Cardiac muscle cell (in vitro differentiated cells and primary cell): ENCODE measurements around the gene PNKD. TPM values are rescaled to one million over a fixed set of nuclear protein-coding genes. Genes with fewer than 3 reads are reported as not detected.

ENCODE experiments used
- DNase-seq, 2 donors: peaks; one replicate each; pipeline versions ENCODE4 v3.0.0 to v3.0.0-alpha.2; 2010 to 2017; ENCODE audit warnings: low read depth in 1 of 2, low spot score in 1 of 2
- H3K27ac ChIP-seq: fragments of 200-600 bp; sonication (generic); 2 replicates; pipeline ENCODE4 v1.5.1; 2016
- H3K27me3 ChIP-seq: fragments of 200-600 bp; sonication (generic); 2 replicates; pipeline ENCODE4 v1.6.0; 2016; ENCODE audit warnings: control low read depth
- H3K36me3 ChIP-seq: fragments of 200-600 bp; sonication (generic); 2 replicates; pipeline ENCODE4 v1.5.1; 2016; ENCODE audit warnings: control low read depth
- H3K4me1 ChIP-seq: fragments of 200-600 bp; sonication (generic); 2 replicates; pipeline ENCODE4 v1.8.1; 2017; ENCODE audit warnings: low read depth, mild to moderate bottlenecking, mixed run types
- H3K4me3 ChIP-seq: fragments of 200-600 bp; sonication (generic); 2 replicates; pipeline ENCODE4 v1.5.1; 2016; ENCODE audit warnings: mild to moderate bottlenecking
- H3K9me3 ChIP-seq: fragments of 200-600 bp; sonication (generic); 2 replicates; pipeline ENCODE4 v1.5.1; 2017; ENCODE audit warnings: low read depth, mild to moderate bottlenecking, control low read depth
- polyA plus RNA-seq: library from polyadenylated mRNA; unstranded; fragments of >200 nt; fragmentation: Nextera tagmentation; extraction: Ambion mirVana; gene quantifications from 2 replicates; pipeline ENCODE4 v1.2.1, GENCODE V29; 2016
- total RNA-seq: library from RNA; depleted of rRNA; stranded (reverse); fragments of >200 nt; gene quantifications from 2 replicates; pipeline ENCODE4 v1.2.3, GENCODE V29; 2016
- TF ChIP-seq, protein P1 (sequence below): IDR thresholded peaks from 2 replicates; pipeline ENCODE4 v1.5.1; 2012; ENCODE audit warnings: low read depth, mild to moderate bottlenecking, low read length

PNKD gene
- total and polyA plus RNA-seq, 2 experiments from 2014 or later: 103 to 287 TPM

- TF ChIP-seq, protein P1, sequence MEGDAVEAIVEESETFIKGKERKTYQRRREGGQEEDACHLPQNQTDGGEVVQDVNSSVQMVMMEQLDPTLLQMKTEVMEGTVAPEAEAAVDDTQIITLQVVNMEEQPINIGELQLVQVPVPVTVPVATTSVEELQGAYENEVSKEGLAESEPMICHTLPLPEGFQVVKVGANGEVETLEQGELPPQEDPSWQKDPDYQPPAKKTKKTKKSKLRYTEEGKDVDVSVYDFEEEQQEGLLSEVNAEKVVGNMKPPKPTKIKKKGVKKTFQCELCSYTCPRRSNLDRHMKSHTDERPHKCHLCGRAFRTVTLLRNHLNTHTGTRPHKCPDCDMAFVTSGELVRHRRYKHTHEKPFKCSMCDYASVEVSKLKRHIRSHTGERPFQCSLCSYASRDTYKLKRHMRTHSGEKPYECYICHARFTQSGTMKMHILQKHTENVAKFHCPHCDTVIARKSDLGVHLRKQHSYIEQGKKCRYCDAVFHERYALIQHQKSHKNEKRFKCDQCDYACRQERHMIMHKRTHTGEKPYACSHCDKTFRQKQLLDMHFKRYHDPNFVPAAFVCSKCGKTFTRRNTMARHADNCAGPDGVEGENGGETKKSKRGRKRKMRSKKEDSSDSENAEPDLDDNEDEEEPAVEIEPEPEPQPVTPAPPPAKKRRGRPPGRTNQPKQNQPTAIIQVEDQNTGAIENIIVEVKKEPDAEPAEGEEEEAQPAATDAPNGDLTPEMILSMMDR: no peak
- Histone ChIP-seq H3K4me1 (no peaks in the 10 kb centered on the region), H3K9me3 (no peaks in the 10 kb centered on the region), H3K27ac (no peak overlapping the region), H3K36me3 (no peaks in the 10 kb centered on the region), H3K4me3 (no peak overlapping the region), H3K27me3 (no peaks in the 10 kb centered on the region)
- no peak for DNase-seq
Observed at GRCh38 chr2:218363736-218364135, 93.4 kb downstream of the PNKD start.

DNA sequence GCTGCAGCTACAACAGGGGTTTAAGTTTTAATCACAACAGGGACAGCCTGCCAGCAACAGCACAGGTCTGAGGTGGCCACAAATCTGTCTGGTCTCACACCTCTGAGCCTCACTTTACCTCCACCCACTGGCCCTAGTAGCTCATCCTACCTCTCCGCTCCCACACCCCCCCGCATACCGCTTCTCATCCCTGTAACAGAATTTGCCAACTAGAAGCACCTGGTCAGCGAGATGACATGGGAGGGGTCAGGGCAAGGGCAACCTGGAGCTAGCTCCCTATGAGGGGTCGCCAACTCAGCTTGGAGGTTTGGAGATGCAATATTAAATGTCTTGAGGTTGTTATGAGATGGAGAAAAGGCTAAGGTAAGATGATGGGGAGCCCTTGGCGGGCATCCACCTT, 93.9 kb downstream of the PNKD start:
- no peaks in the 10 kb centered on the region for H3K27me3 ChIP-seq
- H3K4me1 ChIP-seq: no peaks in the 10 kb centered on the region
- no peak for DNase-seq
- no peaks in the 10 kb centered on the region for H3K9me3 ChIP-seq
- TF ChIP-seq, protein P1: no peak
- no peak overlapping the region for H3K27ac ChIP-seq
- no peak overlapping the region for H3K4me3 ChIP-seq
- H3K36me3 ChIP-seq: no peaks in the 10 kb centered on the region

- Histone ChIP-seq H3K9me3 (no peaks in the 10 kb centered on the region), H3K27ac (no peak overlapping the region), H3K4me1 (no peaks in the 10 kb centered on the region), H3K4me3 (no peak overlapping the region), H3K27me3 (no peaks in the 10 kb centered on the region), H3K36me3 (no peaks in the 10 kb centered on the region)
- TF ChIP-seq, protein P1: no peak
- DNase-seq: no peak
Observed at GRCh38 chr2:218366621-218367414, 96.5 kb downstream of the PNKD start.

- Histone ChIP-seq H3K9me3 (no peaks in the 10 kb centered on the region), H3K27me3 (no peaks in the 10 kb centered on the region), H3K4me1 (no peaks in the 10 kb centered on the region), H3K27ac (peak overlapping the region; percentile 25), H3K4me3 (peak overlapping the region; percentile 13), H3K36me3 (no peaks in the 10 kb centered on the region)
- TF ChIP-seq, protein P1: no peak
- peak; percentile 86 to 87 for DNase-seq
Observed at GRCh38 chr2:218367415-218368149, 97.3 kb downstream of the PNKD start.

GRCh38 chr2:218368150-218368528, 97.8 kb downstream of the PNKD start:
- TF ChIP-seq, protein P1: no peak
- Histone ChIP-seq H3K9me3 (no peaks in the 10 kb centered on the region), H3K27me3 (no peaks in the 10 kb centered on the region)

More at GRCh38 chr2:218368150-218368528, 97.8 kb downstream of the PNKD start:
- DNase-seq: no peak
- H3K4me1 ChIP-seq: no peaks in the 10 kb centered on the region
- H3K36me3 ChIP-seq: no peaks in the 10 kb centered on the region
- H3K4me3 ChIP-seq: peak overlapping the region; percentile 13
- no peak overlapping the region for H3K27ac ChIP-seq
